CD4-positive, alpha-beta T cell treated with Interleukin-21 for 1 hour (primary cell): ENCODE results near the gene SOD3.

Experiments
- DNase-seq: peaks from one replicate; pipeline ENCODE4 v3.0.0-alpha.2; 2020

Gene SOD3

GRCh38 chr4:24805566-24805965, 10.2 kb downstream of the SOD3 start:
- no peak for DNase-seq

DNA sequence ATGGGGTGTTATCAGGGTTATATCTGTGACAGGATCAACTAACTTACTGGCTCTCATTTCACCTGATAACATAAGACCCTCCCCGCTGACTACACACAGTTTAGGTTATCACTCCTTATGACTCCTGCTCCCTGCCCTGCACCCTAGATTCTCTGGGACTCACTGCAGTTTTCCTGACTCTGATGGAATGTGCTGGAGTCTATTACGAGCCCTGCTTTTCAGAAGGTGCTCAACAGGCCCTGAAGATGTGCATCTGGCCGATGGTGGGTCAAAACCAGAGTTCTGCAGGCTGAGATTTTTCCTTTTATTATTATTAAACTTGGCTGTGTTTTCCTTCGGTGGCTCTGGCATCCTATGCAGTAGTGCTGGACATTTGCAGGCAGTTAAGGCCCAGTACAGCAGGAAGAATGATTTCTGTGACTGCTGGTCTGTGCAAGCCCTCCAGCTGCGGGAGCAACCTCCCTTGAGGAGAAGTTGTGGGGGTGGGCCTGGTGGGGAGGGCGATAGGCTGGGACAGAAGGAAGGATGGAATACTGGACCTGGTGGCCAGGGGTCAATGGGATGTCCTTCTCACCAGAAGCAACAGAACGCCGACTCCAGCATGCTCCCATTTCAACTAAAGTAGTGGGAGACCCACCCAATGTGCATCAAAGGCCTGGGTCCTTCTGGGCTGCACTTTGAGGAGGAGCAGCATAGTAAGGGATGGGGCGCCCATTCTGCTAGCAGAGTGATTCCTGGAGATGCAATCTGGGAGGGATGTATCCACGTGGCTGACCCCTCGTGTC, 11.0 kb downstream of the SOD3 start:
- DNase-seq: no peak

GRCh38 chr4:24807611-24808010, 12.2 kb downstream of the SOD3 start:
- no peak for DNase-seq

- DNase-seq: no peak
Observed at GRCh38 chr4:24808261-24808660, 12.9 kb downstream of the SOD3 start.

GRCh38 chr4:24808955-24809354, 13.6 kb downstream of the SOD3 start:
- DNase-seq: no peak

DNA sequence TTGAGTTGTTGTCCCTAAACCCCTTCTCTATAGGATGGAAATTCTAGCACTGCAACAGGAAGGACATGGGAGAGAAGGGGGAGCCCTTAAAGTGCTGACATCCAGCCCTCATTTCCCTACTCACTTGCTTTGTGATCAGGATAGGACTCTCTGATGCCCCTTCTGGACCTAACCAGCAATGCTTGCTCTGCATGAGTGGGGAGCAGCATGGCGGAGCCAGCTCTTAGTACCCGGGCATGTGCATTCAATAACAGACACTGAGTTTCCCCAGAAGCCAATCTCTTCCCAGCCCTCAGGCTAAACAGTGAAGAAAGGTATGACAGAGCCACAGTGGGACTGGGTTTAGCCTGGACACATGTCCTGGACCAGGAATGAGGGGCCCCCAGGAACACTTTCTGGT, 14.0 kb downstream of the SOD3 start:
- DNase-seq: no peak

- no peak for DNase-seq
Observed at GRCh38 chr4:24809815-24810405, 14.5 kb downstream of the SOD3 start.

DNA sequence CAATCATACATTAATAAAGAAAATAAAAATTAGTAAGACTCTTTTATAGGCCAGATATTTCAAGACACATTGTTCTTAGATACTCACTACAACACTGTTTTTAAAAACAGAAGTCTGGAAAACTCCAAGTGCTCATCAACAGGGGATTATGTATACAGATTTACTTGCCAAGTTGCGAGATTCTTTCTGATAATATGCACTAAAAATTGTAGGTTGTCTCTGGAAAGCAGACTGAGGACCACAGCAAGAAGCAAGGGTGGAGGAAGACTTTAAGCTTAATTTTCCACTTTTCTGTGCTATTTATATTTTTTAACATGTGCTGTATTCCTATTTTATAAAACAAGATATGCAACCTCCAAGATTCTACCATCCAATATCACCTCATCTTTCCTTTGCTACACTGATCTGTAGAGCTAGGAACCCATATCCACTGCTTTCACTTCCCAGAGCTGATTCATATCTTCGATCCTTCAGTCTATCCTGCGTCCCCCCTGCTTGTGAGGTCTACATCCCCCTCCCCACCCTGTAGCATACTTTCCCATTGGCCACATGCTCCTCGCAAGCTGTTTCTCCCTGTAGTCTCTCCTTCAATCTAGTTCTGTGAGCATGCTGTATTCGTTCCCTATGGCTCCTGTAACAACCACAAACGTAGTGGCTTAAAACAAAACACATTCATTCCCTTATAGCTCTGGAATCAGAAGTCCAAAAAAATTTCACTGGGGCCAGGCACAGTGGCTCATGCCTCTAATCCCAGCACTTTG, 15.7 kb downstream of the SOD3 start:
- no peak for DNase-seq

- DNase-seq: no peak
Observed at GRCh38 chr4:24813732-24814131, 18.4 kb downstream of the SOD3 start.

DNA sequence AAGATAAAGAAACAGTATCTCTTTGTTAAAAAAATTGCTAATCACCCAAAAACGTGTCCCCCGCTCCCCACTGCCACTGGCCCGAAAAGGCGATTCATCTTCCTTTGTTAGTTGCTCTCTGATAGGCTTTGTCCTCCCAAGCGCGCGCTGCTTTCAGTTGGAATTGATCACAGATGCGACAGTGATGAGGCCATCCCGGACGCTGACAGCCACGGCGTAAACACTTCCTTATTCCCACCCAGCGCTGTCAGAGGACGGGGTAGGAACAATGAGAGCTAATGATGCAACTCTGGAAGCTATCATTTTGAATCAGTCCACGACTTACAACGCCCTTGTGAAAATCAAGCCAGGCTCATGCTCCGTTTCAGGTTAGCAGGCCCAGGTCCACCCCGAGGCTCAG, 21.4 kb downstream of the SOD3 start:
- DNase-seq: no peak

DNA sequence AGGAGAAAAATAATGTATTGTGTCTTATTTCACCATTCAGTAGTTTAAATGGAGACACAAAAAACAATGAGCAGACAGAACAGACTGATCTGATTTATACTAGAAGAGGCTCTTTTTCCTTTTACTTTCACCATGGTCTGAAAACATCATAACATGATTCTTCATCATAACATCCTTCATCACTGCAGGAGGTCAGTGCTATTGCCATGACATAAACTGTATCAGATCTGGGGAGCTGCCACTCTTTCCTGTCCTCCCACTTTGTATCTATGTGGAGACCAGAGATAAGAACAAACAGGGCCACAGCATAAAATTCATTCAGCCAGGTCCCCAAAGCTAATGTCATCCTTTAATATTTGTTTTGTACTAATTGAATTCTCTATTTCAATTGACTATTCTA, 25.2 kb downstream of the SOD3 start:
- no peak for DNase-seq

- no peak for DNase-seq
Observed at GRCh38 chr4:24824720-24825119, 29.3 kb downstream of the SOD3 start.

DNA sequence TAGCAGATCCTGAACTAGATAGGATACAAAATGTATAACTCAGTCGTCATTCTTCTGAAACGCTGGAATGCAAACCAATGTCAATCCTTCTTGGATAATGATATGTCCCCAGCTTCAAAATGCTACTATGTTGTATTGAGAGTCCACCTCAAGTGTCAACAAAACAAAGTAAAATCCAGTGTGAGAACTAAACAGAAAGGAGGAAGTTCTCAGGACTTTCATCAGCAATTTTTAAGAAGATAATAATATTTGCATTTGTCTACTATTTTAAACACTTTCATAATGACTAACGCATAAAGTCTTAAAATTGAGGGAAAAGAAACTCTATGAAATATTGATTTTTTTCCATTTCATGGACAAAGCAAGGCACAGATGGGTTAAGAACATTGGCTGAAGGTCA, 36.3 kb downstream of the SOD3 start:
- no peak for DNase-seq

GRCh38 chr4:24835696-24836095, 40.3 kb downstream of the SOD3 start:
- no peak for DNase-seq

DNA sequence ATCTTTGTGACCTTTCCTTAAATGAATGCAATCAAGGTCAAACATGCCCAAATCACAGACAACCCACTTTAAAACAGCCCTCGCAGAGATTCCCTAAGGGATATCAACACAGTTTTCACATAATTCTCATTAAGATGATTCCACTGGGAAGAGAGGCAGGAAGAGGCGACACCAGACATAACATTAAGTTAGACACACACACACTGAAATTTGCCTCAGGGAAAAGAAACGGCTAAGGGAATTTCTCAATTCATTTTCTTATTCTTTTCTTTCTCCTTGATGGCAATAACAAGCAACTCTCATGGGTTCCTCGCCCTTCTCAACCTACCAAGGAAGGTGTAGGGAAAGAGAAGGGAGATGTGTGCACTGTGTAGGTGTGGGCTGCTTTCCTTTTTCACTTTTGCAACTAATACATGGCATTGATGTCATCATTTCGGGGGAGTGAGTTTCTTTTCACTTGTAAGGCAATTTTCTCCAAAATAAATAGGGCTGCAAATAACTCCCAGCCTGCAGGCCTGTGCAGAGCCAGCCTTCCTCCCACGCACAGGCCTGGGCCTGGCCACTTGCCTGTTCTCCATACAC, 41.4 kb downstream of the SOD3 start:
- no peak for DNase-seq

DNA sequence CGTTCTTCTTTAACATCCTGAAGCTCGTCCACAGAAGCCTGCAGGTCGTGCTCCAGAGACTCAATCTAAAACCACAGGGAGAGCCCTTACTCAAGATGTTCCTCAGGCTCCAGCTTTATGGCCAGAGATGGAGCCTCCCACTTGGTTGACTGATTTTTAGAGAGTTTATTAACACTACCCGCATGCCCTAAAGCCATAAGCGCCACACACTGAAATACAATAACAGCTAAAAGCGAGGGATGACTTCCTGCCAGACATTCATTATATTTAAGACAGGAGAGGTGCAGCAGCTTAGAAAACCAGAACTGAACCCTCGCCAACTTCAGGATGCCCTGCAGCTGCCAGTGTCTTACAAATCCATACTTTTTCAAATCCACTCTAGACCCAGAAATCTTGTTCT, 42.0 kb downstream of the SOD3 start:
- no peak for DNase-seq

GRCh38 chr4:24837781-24838180, 42.4 kb downstream of the SOD3 start:
- no peak for DNase-seq

DNA sequence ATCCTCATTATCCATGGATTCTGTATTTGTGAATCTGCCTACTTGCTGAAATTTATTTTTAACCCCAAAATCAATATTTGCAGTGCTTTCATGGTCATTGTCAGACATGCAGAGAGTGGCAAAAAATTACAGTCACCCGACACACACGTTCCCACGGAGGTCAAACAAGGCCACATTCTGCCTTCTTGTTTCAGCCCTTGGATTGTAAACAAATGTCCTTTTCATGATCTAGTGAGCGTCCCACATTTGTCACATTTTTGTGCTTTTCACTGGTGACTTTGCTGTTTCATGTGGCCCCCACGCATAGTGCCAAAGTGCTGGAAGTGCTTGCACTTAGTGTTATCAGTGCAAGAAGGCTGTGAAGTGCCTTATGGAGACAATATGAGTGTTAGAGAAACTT, 45.0 kb downstream of the SOD3 start:
- no peak for DNase-seq

GRCh38 chr4:24840826-24841543, 45.6 kb downstream of the SOD3 start:
- DNase-seq: no peak

- DNase-seq: no peak
Observed at GRCh38 chr4:24842356-24842755, 47.0 kb downstream of the SOD3 start.

DNA sequence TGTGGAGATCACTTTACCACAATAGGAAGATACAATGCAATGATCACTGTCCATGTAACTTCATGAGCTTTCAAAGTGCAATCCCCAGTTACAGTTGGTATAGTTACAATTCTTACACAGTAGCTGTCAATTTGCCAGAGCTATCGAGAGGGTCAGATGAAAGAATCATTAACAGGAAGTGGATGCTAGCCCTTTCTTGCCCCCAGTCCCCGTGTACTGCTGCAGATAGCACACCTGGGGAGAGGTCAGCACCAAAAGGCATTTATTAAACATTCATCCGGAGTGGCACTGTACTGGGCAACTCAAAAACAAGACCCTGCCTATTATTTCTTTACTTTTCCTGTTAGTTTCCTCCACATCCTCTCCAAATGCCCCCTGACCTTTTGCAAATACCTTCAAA, 47.7 kb downstream of the SOD3 start:
- no peak for DNase-seq

GRCh38 chr4:24845132-24845531, 49.8 kb downstream of the SOD3 start:
- DNase-seq: no peak

DNA sequence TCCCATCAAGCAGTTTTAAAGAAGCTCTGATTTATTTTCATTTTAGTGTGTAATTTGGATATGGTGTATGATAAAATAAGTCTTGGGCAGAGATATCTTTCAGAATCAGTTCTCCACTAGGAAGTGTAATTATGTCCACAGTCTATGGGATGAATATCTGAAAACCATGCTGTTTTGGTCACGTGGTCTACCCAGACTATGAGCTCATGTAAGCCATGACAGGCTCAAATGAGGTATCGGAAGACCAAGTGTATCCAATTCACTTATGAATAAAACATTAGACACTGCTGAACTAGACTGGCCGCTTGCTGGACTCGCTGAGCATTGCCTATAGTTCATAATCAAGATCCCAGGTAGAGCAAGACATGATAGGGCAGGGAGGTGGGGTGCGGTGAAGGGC, 50.5 kb downstream of the SOD3 start:
- DNase-seq: no peak
